SK-N-SH treated with all-trans-retinoic acid at 6 μM for 48 hours (cell line): ENCODE results near the gene DCDC1.

Experiments
- ATAC-seq: fragments of 200-7000 bp; cut with Tn5 transposase; 3 replicates; pipeline ENCODE4 v1.9.1; 2020; ENCODE audit warnings: mild to moderate bottlenecking, moderate library complexity
- CREB5 ChIP-seq: fragments of 250-450 bp; sonication (Bioruptor Pico); IDR thresholded peaks from 2 replicates; pipeline ENCODE4 v1.5.1; 2020; ENCODE audit warnings: low read depth, mild to moderate bottlenecking, moderate library complexity
- ESRRG ChIP-seq: fragments of 250-450 bp; sonication (Bioruptor Pico); IDR thresholded peaks from 2 replicates; pipeline ENCODE4 v1.6.1; 2021; ENCODE audit warnings: mild to moderate bottlenecking
- GLIS3 ChIP-seq: fragments of 250-450 bp; sonication (Bioruptor Pico); IDR thresholded peaks from 2 replicates; pipeline ENCODE4 v1.5.0; 2020; ENCODE audit warnings: mild to moderate bottlenecking, moderate library complexity
- POU6F1 ChIP-seq: fragments of 250-450 bp; sonication (Bioruptor Pico); IDR thresholded peaks from 2 replicates; pipeline ENCODE4 v1.8.0; 2021; ENCODE audit warnings: low read depth, mild to moderate bottlenecking, moderate library complexity, borderline replicate concordance
- TCF4 ChIP-seq: fragments of 250-450 bp; sonication (Bioruptor Pico); IDR thresholded peaks from 2 replicates; pipeline ENCODE4 v1.8.0; 2021; ENCODE audit warnings: mild to moderate bottlenecking, moderate library complexity, borderline replicate concordance
- ZC3H10 ChIP-seq: fragments of 250-450 bp; sonication (Bioruptor Pico); IDR thresholded peaks from 2 replicates; pipeline ENCODE4 v1.5.1; 2021; ENCODE audit warnings: mild to moderate bottlenecking, moderate library complexity
- ZFP3 ChIP-seq: fragments of 250-450 bp; sonication (Bioruptor Pico); IDR thresholded peaks from 2 replicates; pipeline ENCODE4 v1.5.0; 2020; ENCODE audit warnings: mild to moderate bottlenecking, moderate library complexity
- TF ChIP-seq, protein P1 (sequence below): fragments of 250-450 bp; sonication (Bioruptor Pico); IDR thresholded peaks from 2 replicates; pipeline ENCODE4 v1.5.1; 2021; ENCODE audit warnings: mild to moderate bottlenecking, moderate library complexity

DCDC1 gene

GRCh38 chr11:30814737-30815136 is 554.8 kb downstream of the DCDC1 start:
- no peak for TF ChIP-seq POU6F1 (CRISPR knock-in tag)
- TF ChIP-seq ESRRG (CRISPR knock-in tag): no peak
- TF ChIP-seq GLIS3 (CRISPR knock-in tag): no peak
- no peak for TF ChIP-seq ZC3H10
- no peak for TF ChIP-seq ZFP3 (CRISPR knock-in tag)
- no peak for TF ChIP-seq CREB5 (CRISPR knock-in tag)
- TF ChIP-seq, protein P1, sequence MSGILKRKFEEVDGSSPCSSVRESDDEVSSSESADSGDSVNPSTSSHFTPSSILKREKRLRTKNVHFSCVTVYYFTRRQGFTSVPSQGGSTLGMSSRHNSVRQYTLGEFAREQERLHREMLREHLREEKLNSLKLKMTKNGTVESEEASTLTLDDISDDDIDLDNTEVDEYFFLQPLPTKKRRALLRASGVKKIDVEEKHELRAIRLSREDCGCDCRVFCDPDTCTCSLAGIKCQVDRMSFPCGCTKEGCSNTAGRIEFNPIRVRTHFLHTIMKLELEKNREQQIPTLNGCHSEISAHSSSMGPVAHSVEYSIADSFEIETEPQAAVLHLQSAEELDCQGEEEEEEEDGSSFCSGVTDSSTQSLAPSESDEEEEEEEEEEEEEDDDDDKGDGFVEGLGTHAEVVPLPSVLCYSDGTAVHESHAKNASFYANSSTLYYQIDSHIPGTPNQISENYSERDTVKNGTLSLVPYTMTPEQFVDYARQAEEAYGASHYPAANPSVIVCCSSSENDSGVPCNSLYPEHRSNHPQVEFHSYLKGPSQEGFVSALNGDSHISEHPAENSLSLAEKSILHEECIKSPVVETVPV (CRISPR knock-in tag): no peak
- no peak for TF ChIP-seq TCF4
- no peak for ATAC-seq
